Amniotic stem cell (primary cell): ENCODE data around the gene GABRD.
A peak's percentile ranks its signal among the peaks of the same experiment; 100 is the strongest.

Experiments
- DNase-seq: peaks from one replicate; lab custom pipeline; 2025; lab: John Stamatoyannopoulos, UW

Gene GABRD

GRCh38 chr1:2053784-2054376, 34.7 kb downstream of the GABRD start:
- no peak for DNase-seq

- DNase-seq = no peak
Measured at GRCh38 chr1:2054560-2054959, 35.4 kb downstream of the GABRD start.

GRCh38 chr1:2055911-2056575, 36.9 kb downstream of the GABRD start:
- DNase-seq = no peak

- no peak for DNase-seq
Measured at GRCh38 chr1:2056955-2057590, 37.9 kb downstream of the GABRD start.

- DNase-seq = no peak
Measured at GRCh38 chr1:2059290-2059953, 40.3 kb downstream of the GABRD start.

GRCh38 chr1:2060072-2060471, 40.9 kb downstream of the GABRD start:
- no peak for DNase-seq

- no peak for DNase-seq
Measured at GRCh38 chr1:2060535-2060934, 41.4 kb downstream of the GABRD start.

GRCh38 chr1:2061065-2061778, 42.1 kb downstream of the GABRD start:
- no peak for DNase-seq

- no peak for DNase-seq
Measured at GRCh38 chr1:2065699-2066098, 46.6 kb downstream of the GABRD start.

- DNase-seq = no peak
Measured at GRCh38 chr1:2067393-2067792, 48.2 kb downstream of the GABRD start.

- DNase-seq = no peak
Measured at GRCh38 chr1:2067981-2068380, 48.8 kb downstream of the GABRD start.

GRCh38 chr1:2068951-2069350, 49.8 kb downstream of the GABRD start:
- DNase-seq = no peak

- no peak for DNase-seq
Measured at GRCh38 chr1:2070016-2070415, 50.9 kb downstream of the GABRD start.

- DNase-seq = no peak
Measured at GRCh38 chr1:2070800-2071530, 51.8 kb downstream of the GABRD start.

- DNase-seq = no peak
Measured at GRCh38 chr1:2072109-2072806, 53.1 kb downstream of the GABRD start.

GRCh38 chr1:2072891-2073290, 53.7 kb downstream of the GABRD start:
- no peak for DNase-seq

- peak; percentile 23 for DNase-seq
Measured at GRCh38 chr1:2073382-2074230, 54.5 kb downstream of the GABRD start.

- no peak for DNase-seq
Measured at GRCh38 chr1:2074396-2074795, 55.3 kb downstream of the GABRD start.

- DNase-seq = no peak
Measured at GRCh38 chr1:2074944-2075740, 56.0 kb downstream of the GABRD start.
